Smooth muscle cell of the brain vasculature (primary cell): ENCODE results near the gene PIGT.

Experiments used
- DNase-seq: peaks from one replicate; pipeline ENCODE4 v3.0.0-alpha.2; 2012; ENCODE audit warnings: low read depth, low spot score

The PIGT gene

GRCh38 chr20:45427236-45428149 is 11.6 kb downstream of the PIGT start:
- no peak for DNase-seq

GRCh38 chr20:45429618-45430017 is 13.7 kb downstream of the PIGT start:
- DNase-seq: no peak

GRCh38 chr20:45432294-45432693 is 16.4 kb downstream of the PIGT start:
- no peak for DNase-seq

- peak; percentile 36 for DNase-seq
These were observed 17.4 kb downstream of the PIGT start for GRCh38 chr20:45433316-45433715.

GRCh38 chr20:45433976-45434375 is 18.0 kb downstream of the PIGT start:
- no peak for DNase-seq

GRCh38 chr20:45436732-45437485 is 21.0 kb downstream of the PIGT start:
- DNase-seq: peak; percentile 56

GRCh38 chr20:45440424-45440823 is 24.5 kb downstream of the PIGT start:
- no peak for DNase-seq

GRCh38 chr20:45440891-45441685 is 25.1 kb downstream of the PIGT start:
- no peak for DNase-seq

GRCh38 chr20:45441746-45442145 is 25.8 kb downstream of the PIGT start:
- DNase-seq: no peak

GRCh38 chr20:45444050-45444449 is 28.1 kb downstream of the PIGT start:
- DNase-seq: no peak

GRCh38 chr20:45445805-45446562 is 30.0 kb downstream of the PIGT start:
- DNase-seq: no peak

- no peak for DNase-seq
These were observed 32.3 kb downstream of the PIGT start for GRCh38 chr20:45448270-45448669.

- DNase-seq: no peak
These were observed 33.6 kb downstream of the PIGT start for GRCh38 chr20:45449528-45449927.

- no peak for DNase-seq
These were observed 34.3 kb downstream of the PIGT start for GRCh38 chr20:45450097-45450818.

GRCh38 chr20:45452238-45452637 is 36.3 kb downstream of the PIGT start:
- no peak for DNase-seq

- DNase-seq: no peak
These were observed 37.1 kb downstream of the PIGT start for GRCh38 chr20:45452772-45453691.

- DNase-seq: no peak
These were observed 40.7 kb downstream of the PIGT start for GRCh38 chr20:45456632-45457031.

GRCh38 chr20:45459606-45460005 is 43.7 kb downstream of the PIGT start:
- no peak for DNase-seq

- no peak for DNase-seq
These were observed 45.3 kb downstream of the PIGT start for GRCh38 chr20:45461225-45461624.
